Central memory CD8-positive, alpha-beta T cell (primary cell): Measurements from ENCODE around the gene SLC25A44.
A peak's percentile ranks its signal among the peaks of the same experiment; 100 is the strongest.

ENCODE experiments used
- ATAC-seq: fragments of 150-1000 bp; cut with Tn5 transposase; replicated peaks from 2 replicates; pipeline ENCODE4 v1.10.0; 2022; ENCODE audit warnings: mild to moderate bottlenecking, moderate FRiP score, moderate number of reproducible peaks; ENCODE audit not compliant: poor library complexity, severe bottlenecking; ENCODE audit errors: extremely low read depth
- DNase-seq, 2 donors: peaks; one replicate each; pipeline ENCODE4 v3.0.0; 2021; ENCODE audit warnings: low spot score in 2 of 2
- H3K27ac Mint-ChIP-seq: one replicate; pipeline ENCODE4 v1.8.0; 2022; ENCODE audit warnings: low read depth, mild to moderate bottlenecking, moderate library complexity, mixed read lengths
- H3K27me3 Mint-ChIP-seq: one replicate; pipeline ENCODE4 v1.8.0; 2022; ENCODE audit warnings: mixed read lengths
- H3K36me3 Mint-ChIP-seq: one replicate; pipeline ENCODE4 v1.8.0; 2022; ENCODE audit warnings: mild to moderate bottlenecking, moderate library complexity, mixed read lengths; ENCODE audit not compliant: insufficient read depth
- H3K4me1 Mint-ChIP-seq: one replicate; pipeline ENCODE4 v1.8.0; 2022; ENCODE audit warnings: mixed read lengths
- H3K4me3 Mint-ChIP-seq: one replicate; pipeline ENCODE4 v1.8.0; 2022; ENCODE audit warnings: mild to moderate bottlenecking, moderate library complexity, mixed read lengths
- H3K9me3 Mint-ChIP-seq: one replicate; pipeline ENCODE4 v1.8.0; 2022; ENCODE audit warnings: mixed read lengths

Gene SLC25A44

GRCh38 chr1:156217871-156218270, 24.0 kb downstream of the SLC25A44 start:
- peak overlapping the region; percentile 43 for H3K4me3 Mint-ChIP-seq
- ATAC-seq (no peak), DNase-seq (no peak)
- no peaks in the 10 kb centered on the region for H3K9me3 Mint-ChIP-seq
- H3K27me3 Mint-ChIP-seq, result no peaks in the 10 kb centered on the region
- peak overlapping the region; percentile 85 for H3K27ac Mint-ChIP-seq
- peaks cover 28% of the 10 kb centered on the region for H3K4me1 Mint-ChIP-seq
- H3K36me3 Mint-ChIP-seq, result peaks cover 17% of the 10 kb centered on the region

DNA sequence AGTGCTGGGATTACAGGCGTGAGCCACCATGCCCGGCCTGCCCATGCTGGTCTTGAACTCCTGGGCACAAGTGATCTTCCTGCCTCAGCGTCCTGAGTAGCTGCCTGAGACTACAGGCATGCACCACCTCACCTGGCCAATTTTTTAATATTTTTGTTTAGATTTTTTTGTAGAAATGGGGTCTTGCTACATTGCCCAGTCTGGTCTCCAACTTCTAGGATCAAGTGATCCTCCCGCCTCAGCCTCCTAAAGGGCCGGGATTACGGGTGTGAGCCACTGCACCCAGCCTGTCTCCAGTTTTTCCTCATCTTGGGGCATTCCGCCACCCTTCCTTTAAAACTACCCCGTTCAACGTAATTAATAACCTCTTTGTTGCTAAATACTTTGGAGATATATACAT, 26.3 kb downstream of the SLC25A44 start:
- Mint-ChIP-seq H3K9me3 (no peaks in the 10 kb centered on the region), H3K4me1 (peaks cover 28% of the 10 kb centered on the region), H3K27ac (peak overlapping the region; percentile 50), H3K36me3 (peaks cover 17% of the 10 kb centered on the region), H3K4me3 (no peak overlapping the region), H3K27me3 (no peaks in the 10 kb centered on the region)
- DNase-seq, result no peak
- no peak for ATAC-seq

DNA sequence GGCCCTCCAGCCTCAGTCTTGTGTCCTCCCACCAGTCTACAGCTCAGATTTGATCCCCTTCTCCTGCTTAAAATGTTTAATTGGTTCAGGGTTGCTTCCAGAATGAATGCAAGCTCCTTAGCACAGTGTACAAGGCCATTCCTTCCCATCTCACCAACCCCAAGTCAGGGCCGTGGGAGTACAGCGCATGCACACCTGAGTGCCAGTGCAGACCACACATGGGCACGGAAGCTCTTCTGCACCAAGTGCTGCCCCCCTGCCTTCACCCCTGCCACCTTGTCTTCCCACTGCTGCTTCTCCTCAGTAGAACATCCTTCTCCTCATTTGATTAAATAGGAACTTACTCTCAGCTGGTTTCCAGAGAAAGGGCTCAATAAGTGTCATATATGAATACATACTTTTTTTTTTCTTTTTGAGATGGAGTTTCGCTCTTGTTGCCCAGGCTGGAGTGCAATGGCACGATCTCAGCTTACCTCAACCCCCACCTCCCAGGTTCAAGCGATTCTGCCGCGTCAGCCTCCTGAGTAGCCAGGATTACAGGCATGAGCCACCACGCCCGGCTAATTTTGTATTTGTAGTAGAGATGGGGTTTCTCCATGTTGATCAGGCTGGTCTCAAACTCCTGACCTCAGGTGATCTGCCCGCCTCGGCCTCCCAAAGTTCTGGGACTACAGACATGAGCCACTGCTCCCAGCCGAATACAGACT, 28.2 kb downstream of the SLC25A44 start:
- no peak for ATAC-seq
- Mint-ChIP-seq H3K4me3 (no peak overlapping the region), H3K27me3 (no peaks in the 10 kb centered on the region), H3K36me3 (peaks cover 20% of the 10 kb centered on the region), H3K27ac (peak overlapping the region; percentile 4), H3K9me3 (no peaks in the 10 kb centered on the region), H3K4me1 (peaks cover 32% of the 10 kb centered on the region)
- DNase-seq, result no peak

DNA sequence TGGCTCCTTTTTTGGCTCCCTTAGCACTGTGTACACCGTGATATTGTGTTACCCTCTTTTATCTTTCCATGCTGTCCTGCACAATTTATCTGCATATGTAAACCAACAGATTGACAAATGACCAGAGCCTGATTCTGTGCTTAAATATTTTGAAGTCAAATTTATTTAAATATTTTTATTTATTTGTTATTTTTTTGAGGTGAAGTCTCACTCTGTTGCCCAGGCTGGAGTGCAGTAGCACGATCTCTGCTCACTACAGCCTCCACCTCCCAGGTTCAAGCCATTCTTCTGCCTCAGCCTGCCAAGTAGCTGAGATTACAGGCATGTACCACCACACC, 31.7 kb downstream of the SLC25A44 start:
- H3K27ac Mint-ChIP-seq, result no peak overlapping the region
- H3K4me1 Mint-ChIP-seq, result peaks cover 18% of the 10 kb centered on the region
- H3K27me3 Mint-ChIP-seq, result no peaks in the 10 kb centered on the region
- peaks cover 28% of the 10 kb centered on the region for H3K36me3 Mint-ChIP-seq
- ATAC-seq (no peak), DNase-seq (no peak)
- no peak overlapping the region for H3K4me3 Mint-ChIP-seq
- H3K9me3 Mint-ChIP-seq, result no peaks in the 10 kb centered on the region

DNA sequence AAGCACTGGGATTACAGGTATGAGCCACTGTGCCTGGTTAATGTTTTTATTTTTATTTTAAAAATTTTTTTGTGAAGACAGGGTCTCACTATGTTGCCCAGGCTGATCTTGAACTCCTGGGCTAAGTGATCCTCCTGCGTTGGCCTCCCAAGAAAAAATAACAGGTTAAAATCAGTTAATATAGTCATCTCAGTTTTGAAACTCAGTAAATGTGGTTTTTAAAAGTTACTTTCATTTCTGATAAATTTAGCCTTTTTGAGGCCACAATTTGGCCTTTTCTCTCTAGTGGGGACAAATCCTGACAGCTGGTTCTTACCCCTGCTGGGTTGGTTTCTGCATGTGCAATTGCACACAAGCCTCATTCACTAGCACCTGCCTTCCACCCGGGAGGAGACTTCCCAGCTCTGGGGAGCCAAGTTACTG, 32.2 kb downstream of the SLC25A44 start:
- Mint-ChIP-seq H3K36me3 (peaks cover 26% of the 10 kb centered on the region), H3K27me3 (no peaks in the 10 kb centered on the region), H3K27ac (no peak overlapping the region), H3K9me3 (no peaks in the 10 kb centered on the region), H3K4me3 (no peak overlapping the region), H3K4me1 (peaks cover 14% of the 10 kb centered on the region)
- DNase-seq, result no peak
- no peak for ATAC-seq

DNA sequence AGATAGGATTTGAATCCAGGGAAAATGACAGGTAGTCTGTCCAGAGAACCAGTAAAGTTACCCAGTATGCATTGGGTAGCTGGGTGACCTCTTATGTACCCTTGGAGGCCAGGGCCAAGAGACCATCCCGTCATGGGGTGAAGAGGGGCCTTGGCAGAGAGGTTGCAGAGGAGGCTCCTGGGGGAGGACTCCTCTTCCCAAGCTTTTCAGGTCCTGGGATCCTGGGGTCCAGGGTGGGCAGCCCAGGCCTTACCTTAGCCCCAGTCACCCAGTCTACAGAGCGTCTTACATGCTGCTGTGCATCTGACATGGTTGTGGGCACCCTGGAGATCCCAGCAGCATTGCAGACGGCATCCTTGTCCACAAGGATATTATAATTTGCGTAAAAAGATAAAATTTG, 32.9 kb downstream of the SLC25A44 start:
- Mint-ChIP-seq H3K4me1 (peaks cover 12% of the 10 kb centered on the region), H3K9me3 (no peaks in the 10 kb centered on the region), H3K27me3 (no peaks in the 10 kb centered on the region), H3K4me3 (no peak overlapping the region), H3K36me3 (peaks cover 25% of the 10 kb centered on the region), H3K27ac (no peak overlapping the region)
- DNase-seq (no peak), ATAC-seq (no peak)

DNA sequence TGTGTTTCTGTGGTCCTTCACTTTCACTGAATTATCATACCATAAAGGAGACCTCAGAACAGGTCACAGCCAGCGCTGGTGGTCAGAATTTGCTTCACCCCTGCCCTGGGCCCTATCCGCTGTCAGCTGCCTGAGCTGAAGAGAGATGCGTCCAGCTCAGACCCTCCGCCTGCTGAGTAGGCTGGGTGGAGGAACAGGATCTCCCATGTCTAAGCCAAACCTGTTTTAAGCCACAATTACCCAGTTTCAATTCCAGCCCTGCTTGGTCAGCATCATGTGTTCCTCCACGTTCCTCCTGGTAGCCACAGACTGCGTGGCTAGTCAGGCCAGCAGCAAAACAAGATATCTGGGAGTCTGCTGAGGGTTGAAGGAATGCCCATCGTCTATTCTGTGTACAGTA, 34.6 kb downstream of the SLC25A44 start:
- no peak for ATAC-seq
- no peak overlapping the region for H3K4me3 Mint-ChIP-seq

GRCh38 chr1:156229809-156230472, 36.0 kb downstream of the SLC25A44 start:
- DNase-seq, result no peak
- H3K36me3 Mint-ChIP-seq, result peaks cover 26% of the 10 kb centered on the region
- no peaks in the 10 kb centered on the region for H3K27me3 Mint-ChIP-seq
- ATAC-seq, result no peak
- H3K4me1 Mint-ChIP-seq, result peaks cover 6% of the 10 kb centered on the region
- H3K9me3 Mint-ChIP-seq, result no peaks in the 10 kb centered on the region
- H3K27ac Mint-ChIP-seq, result no peak overlapping the region
- no peak overlapping the region for H3K4me3 Mint-ChIP-seq

More for the DNA sequence above, 34.6 kb downstream of the SLC25A44 start:
- Mint-ChIP-seq H3K9me3 (no peaks in the 10 kb centered on the region), H3K36me3 (peaks cover 21% of the 10 kb centered on the region), H3K27ac (peak overlapping the region; percentile 80), H3K27me3 (no peaks in the 10 kb centered on the region), H3K4me1 (peaks cover 6% of the 10 kb centered on the region)
- DNase-seq, result no peak

DNA sequence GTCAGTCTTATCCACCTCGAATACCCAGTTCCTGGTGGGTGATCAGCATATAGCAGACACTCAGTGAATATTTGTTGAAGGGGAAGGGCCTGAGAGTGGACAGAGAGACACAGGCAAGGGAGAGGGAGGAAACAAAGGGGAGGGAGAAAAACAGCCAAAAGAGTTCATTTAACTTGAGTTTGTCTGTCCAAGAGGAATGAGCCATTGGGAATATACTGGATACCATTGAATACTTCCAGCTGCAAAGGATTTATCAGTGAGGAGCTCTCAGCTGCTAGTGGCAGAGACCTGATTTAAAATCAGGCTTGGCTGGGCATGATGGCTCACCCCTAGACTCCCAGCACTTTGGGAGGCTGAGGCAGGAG, 36.6 kb downstream of the SLC25A44 start:
- H3K4me3 Mint-ChIP-seq, result no peak overlapping the region
- H3K27ac Mint-ChIP-seq, result no peak overlapping the region
- DNase-seq, result no peak
- peaks cover 2% of the 10 kb centered on the region for H3K4me1 Mint-ChIP-seq
- H3K36me3 Mint-ChIP-seq, result peaks cover 28% of the 10 kb centered on the region
- no peak for ATAC-seq
- H3K9me3 Mint-ChIP-seq, result no peaks in the 10 kb centered on the region
- no peaks in the 10 kb centered on the region for H3K27me3 Mint-ChIP-seq

- Mint-ChIP-seq H3K4me1 (no peaks in the 10 kb centered on the region), H3K4me3 (no peak overlapping the region), H3K27me3 (no peaks in the 10 kb centered on the region), H3K9me3 (no peaks in the 10 kb centered on the region), H3K27ac (no peak overlapping the region), H3K36me3 (peaks cover 37% of the 10 kb centered on the region)
- ATAC-seq (no peak), DNase-seq (no peak)
Observed at GRCh38 chr1:156232201-156232894, 38.4 kb downstream of the SLC25A44 start.

DNA sequence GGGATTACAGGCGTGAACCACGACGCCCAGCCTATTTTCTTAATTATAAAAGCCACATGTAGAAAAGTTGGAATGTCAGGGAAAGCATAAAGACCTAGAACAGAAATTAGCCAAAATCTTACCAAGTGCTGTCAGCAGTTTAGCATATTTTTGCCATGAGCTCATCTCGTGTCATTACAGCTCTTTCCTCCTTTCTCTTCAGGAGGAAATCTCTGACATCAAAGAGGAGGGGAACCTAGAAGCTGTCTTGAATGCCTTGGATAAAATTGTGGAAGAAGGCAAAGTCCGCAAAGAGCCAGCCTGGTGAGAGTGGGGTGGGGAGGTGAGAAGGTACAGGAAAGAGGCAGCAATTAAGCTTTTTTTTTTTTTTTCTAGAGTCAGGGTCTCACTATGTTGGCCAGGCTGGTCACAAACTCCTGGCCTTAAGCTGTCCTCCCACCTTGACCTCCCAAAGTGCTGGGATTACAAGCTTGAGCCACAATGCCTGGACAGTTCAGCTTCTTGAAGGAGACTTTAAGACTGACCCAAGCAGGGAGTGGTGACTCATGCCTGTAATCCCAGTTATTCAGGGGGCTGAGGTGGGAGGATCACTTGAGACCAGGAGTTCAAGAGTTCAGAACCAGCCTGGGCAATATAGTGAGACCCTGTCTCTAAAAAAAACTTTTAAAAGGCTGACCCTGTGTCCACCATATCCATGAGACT, 39.7 kb downstream of the SLC25A44 start:
- Mint-ChIP-seq H3K36me3 (peaks cover 39% of the 10 kb centered on the region), H3K27me3 (no peaks in the 10 kb centered on the region), H3K4me1 (no peaks in the 10 kb centered on the region), H3K27ac (no peak overlapping the region), H3K4me3 (no peak overlapping the region), H3K9me3 (no peaks in the 10 kb centered on the region)
- ATAC-seq (no peak), DNase-seq (no peak)

DNA sequence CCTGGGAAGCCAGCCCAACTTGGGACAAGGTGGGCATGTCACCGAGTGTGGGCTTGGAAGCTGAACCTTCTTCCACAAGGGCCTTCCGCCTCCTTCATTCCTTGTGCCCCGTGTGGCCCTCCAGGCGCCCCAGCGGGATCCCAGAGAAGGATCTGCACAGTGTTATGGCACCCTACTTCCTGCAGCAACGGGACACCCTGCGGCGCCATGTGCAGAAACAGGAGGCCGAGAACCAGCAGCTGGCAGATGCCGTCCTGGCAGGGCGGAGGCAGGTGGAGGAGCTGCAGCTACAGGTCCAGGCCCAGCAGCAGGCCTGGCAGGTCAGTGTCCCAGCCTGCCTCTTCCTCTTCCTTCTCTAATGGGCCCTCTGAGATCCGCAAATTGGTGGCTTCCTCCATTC, 42.3 kb downstream of the SLC25A44 start:
- H3K4me3 Mint-ChIP-seq, result no peak overlapping the region
- DNase-seq (no peak), ATAC-seq (no peak)
- H3K4me1 Mint-ChIP-seq, result no peaks in the 10 kb centered on the region
- H3K27me3 Mint-ChIP-seq, result no peaks in the 10 kb centered on the region
- no peak overlapping the region for H3K27ac Mint-ChIP-seq
- H3K9me3 Mint-ChIP-seq, result no peaks in the 10 kb centered on the region
- peaks cover 40% of the 10 kb centered on the region for H3K36me3 Mint-ChIP-seq
